HepG2 (cell line): ENCODE results near the gene DIPK1B. TPM values are rescaled to one million over a fixed set of nuclear protein-coding genes. Genes with fewer than 3 reads are reported as not detected.

Experiments
- ATF6 ChIP-seq: sonication (generic); formaldehyde crosslinking; conservative IDR thresholded peaks from 2 replicates; pipeline ENCODE4 v1.4.0; 2020; ENCODE audit warnings: missing genetic modification reagents
- CHD2 ChIP-seq: IDR thresholded peaks from 2 replicates; pipeline ENCODE4 v1.6.1; 2011; ENCODE audit warnings: low read depth, low read length, improper control_type of control experiment
- EZH2 ChIP-seq: conservative IDR thresholded peaks from 2 replicates; pipeline ENCODE4 v1.6.1; 2012; ENCODE audit warnings: mild to moderate bottlenecking, low read depth, low read length, moderate library complexity
- HNF4A ChIP-seq: sonication (generic); formaldehyde crosslinking; IDR thresholded peaks from 2 replicates; pipeline ENCODE4 v1.4.0; 2020; ENCODE audit warnings: missing genetic modification reagents
- HNRNPL ChIP-seq: fragments of 200-400 bp; formaldehyde crosslinking; IDR thresholded peaks from 2 replicates; pipeline ENCODE4 v1.6.1; 2017; ENCODE audit warnings: mild to moderate bottlenecking, low read depth, low read length
- MLXIP ChIP-seq: sonication (generic); formaldehyde crosslinking; IDR thresholded peaks from 2 replicates; pipeline ENCODE4 v1.9.0; 2021; ENCODE audit warnings: missing genetic modification reagents, borderline replicate concordance
- NR2F6 ChIP-seq, 2 experiments: IDR thresholded peaks; 2 replicates each; pipeline ENCODE4 v1.6.1; 2016; ENCODE audit warnings: antibody characterized with exemption in 1 of 2, mild to moderate bottlenecking in 1 of 2
- SMARCC2 ChIP-seq: fragments of 450-650 bp; IDR thresholded peaks from 2 replicates; pipeline ENCODE4 v1.6.1; 2017; ENCODE audit warnings: antibody characterized with exemption, mild to moderate bottlenecking
- ZBTB7B ChIP-seq: sonication (generic); formaldehyde crosslinking; IDR thresholded peaks from 2 replicates; pipeline ENCODE4 v1.4.0; 2020; ENCODE audit warnings: missing genetic modification reagents
- ZEB1 ChIP-seq: IDR thresholded peaks from 2 replicates; pipeline ENCODE4 v1.6.1; 2012; ENCODE audit warnings: mild to moderate bottlenecking, low read depth, inconsistent platforms; ENCODE audit not compliant: insufficient replicate concordance
- ZNF687 ChIP-seq: sonication (generic); formaldehyde crosslinking; IDR thresholded peaks from 2 replicates; pipeline ENCODE4 v1.5.1; 2020; ENCODE audit warnings: mild to moderate bottlenecking, missing genetic modification reagents, moderate library complexity
- ZNF891 ChIP-seq: sonication (generic); formaldehyde crosslinking; IDR thresholded peaks from 2 replicates; pipeline ENCODE4 v1.5.0; 2020; ENCODE audit warnings: mild to moderate bottlenecking, missing genetic modification reagents
- polyA plus RNA-seq, 8 experiments: library from polyadenylated mRNA; depleted of rRNA in 3 of 8; stranded (reverse) in 7 of 8; unstranded in 1 of 8; fragments of >200 nt; fragmentation: Illumina TruSeq in 4 of 8; extraction: Trizol in 4 of 8; gene quantifications; 2 replicates each; pipeline versions ENCODE4 v1.2.1 to v1.2.3, GENCODE V29; 2011 to 2016; ENCODE audit warnings: low read depth in 4 of 8, missing spikeins in 1 of 8, mixed read lengths in 1 of 8; ENCODE audit not compliant: insufficient read depth in 1 of 8
- total RNA-seq, 5 experiments: library from RNA; depleted of rRNA; stranded (reverse); fragments of >200 nt; fragmentation: Illumina TruSeq; extraction: Trizol; gene quantifications; 2 replicates each; pipeline ENCODE4 v1.2.3, GENCODE V29; 2016; ENCODE audit warnings: low read depth in 1 of 5

Gene DIPK1B
- total and polyA plus RNA-seq, 2 of the 13 experiments (the other 11 are each of a cell fraction or from before 2014, with no cell fraction given) = 0.18 to 3.9 TPM

- TF ChIP-seq ZNF687 (CRISPR knock-in tag) = peak; percentile 57
- no peak for TF ChIP-seq HNF4A (CRISPR knock-in tag)
- TF ChIP-seq NR2F6 (IDR thresholded peaks at IDR 0.05) = no peak
- TF ChIP-seq NR2F6 (CRISPR knock-in tag; IDR thresholded peaks at IDR 0.05) = peak; percentile 25; the same call in 1 of the 2 replicates
- TF ChIP-seq ATF6 = no peak
- peak; percentile 72; the same call in 1 of the 2 replicates for TF ChIP-seq HNRNPL
- peak; percentile 60; the same call in 1 of the 2 replicates for TF ChIP-seq ZBTB7B (CRISPR knock-in tag)
- TF ChIP-seq EZH2 = no peak; the same call in 1 of the 2 replicates
- TF ChIP-seq MLXIP = no peak
- TF ChIP-seq ZNF891 = 0 out of 2 replicates have a peak, but pooled peaks have one; percentile 22
- peak; percentile 34 for TF ChIP-seq ZEB1
- TF ChIP-seq SMARCC2 = no peak
- TF ChIP-seq CHD2 = no peak
Measured at GRCh38 chr9:136742591-136743391, 30.4 kb downstream of the DIPK1B start, which contains the start of gene LCN10 (continued).
